ENCODE data around the gene SERINC2.
A peak's percentile ranks its signal among the peaks of the same experiment; 100 is the strongest.
"Not testable (repeated sequence)": the region's sequence is repeated elsewhere in the genome, so short reads cannot be mapped to it uniquely, and the experiment has no call there.

Gene SERINC2

DNA sequence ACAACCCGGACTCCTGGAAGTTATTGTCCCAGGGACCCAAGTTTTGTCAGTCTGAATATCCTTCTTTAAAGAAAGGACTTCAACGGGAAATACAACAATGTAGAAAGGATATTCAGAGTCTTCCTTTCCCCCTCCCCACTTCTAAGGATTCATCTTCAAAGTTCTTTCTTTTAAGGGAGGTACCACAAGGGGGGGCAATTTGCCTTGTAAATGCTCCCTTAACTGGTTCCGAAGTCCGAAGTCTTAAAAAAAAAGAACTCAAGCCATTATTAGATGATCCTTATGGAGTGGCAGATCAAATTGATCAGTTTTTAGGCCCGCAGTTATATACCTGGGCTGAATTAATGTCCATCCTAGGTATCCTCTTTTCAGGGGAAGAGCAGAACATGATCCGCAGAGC is 47.0 kb downstream of the SERINC2 start:
- no peak for DNase-seq (ENCODE audit: low read depth in 2 of 3, low spot score in 1 of 3)

DNA sequence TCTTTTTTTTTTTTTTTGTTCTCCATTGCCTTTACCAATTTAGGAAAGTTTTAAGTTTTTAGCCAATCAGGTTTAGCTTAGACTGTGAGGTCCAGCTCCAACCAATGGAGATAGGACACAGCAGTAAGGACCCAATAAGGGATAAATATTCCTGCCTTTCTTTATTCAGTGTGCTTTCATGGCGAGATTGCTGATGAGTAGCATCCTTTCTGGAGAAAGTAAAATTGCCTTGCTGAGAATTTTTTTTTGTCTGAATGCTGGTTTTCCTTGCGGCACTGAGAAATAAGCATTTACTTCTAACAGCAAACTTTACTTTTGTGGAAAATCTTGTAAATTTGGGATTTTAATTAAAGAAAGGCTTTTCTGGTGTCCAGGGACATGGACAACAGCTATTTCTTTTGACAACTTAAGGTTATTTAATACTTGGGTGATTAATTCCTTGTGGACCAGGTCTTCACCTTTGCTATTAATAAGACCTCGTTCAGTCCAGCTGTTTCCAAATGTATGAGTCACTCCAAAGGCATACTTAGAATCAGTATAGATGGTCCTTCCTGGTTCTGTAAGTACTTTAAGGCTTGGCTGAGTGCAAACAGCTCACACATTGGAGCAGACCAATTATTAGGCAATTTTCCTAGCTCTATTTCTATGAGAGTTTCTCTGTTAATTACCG is 54.1 kb downstream of the SERINC2 start:
- no peak for DNase-seq (ENCODE audit: low read depth in 2 of 3, low spot score in 1 of 3)

DNA sequence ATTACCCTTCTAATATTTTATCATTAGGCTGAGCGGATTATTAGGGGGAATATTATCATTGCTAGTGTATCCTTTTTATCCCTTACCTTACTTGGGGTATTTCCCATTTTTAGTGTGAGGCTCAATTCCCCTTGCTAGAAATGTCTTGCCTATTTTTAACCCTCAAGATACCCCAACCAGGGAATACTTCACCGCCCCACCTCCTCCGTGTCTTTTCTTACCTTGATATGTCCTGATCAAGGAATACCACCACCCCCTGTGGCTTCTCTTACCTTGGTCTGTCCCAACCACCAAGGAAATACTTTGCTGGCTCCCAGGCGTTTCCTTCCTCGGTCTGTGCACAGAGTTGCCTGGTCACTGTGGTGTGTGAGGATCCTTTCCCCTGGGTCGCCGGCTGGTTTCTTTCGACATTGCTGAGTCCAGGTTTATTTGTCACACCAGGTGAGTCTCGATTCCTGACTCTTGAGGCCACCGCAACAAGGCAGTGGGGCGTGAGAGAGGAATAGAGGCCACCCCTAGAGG is 57.8 kb downstream of the SERINC2 start:
- no peak for DNase-seq (ENCODE audit: low read depth in 2 of 3, low spot score in 1 of 3)

DNA sequence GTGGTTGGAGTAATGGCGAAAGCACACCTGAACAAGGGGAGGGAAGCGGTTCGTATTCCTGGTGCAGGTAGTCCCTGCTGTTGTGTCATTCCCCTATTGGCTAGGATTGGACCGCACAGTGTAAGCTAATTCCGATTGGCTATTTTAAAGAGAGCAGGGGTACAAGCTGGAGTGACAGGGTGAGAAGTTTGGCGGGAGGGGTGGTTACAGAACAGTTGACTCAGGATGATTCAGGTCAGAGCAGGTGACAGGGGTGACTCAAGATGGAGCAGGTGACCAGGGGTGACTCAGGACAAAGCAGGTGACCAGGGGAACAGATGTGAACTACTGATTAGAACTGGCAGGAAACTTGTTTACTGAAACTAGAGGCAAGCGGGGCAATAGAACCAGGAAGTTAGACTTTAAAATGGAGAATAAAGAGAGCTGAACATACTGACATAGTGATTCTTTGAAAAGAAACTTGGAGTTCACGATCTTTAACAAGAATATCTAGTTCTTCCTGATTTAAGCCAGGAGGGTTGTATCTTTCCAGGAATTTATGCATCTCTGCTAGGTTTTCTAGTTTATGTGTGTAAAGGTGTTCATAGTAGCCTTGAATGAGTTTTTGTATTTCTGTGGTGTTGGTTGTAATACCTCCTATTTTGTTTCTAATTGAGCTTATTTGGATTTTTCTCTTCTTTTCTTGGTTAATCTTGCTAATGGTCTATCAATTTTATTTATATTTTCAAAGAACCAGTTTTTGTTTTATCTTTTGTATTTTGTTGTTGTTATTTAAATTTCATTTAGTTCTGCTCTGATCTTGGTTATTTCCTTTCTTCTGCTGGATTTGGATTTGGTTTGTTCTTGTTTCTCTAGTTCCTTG is 58.7 kb downstream of the SERINC2 start:
- DNase-seq (ENCODE audit: low read depth in 2 of 3, low spot score in 1 of 3): peak in 1 of 3 donors; percentile 2

DNA sequence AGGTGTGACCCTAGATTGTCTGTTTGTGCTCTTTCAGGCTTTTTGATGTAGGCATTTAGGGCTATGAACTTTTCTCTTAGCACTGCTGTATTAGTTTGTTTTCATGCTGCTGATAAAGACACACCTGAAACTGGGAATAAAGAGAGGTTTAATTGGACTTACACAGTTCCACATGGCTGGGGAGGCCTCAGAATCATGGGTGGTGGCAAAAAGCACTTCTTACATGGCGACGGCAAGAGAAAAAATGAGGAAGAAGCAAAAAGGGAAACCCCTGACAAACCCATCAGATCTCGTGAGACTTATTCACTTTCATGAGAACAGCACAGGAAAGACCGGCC is 59.3 kb downstream of the SERINC2 start:
- DNase-seq (ENCODE audit: low read depth in 2 of 3, low spot score in 1 of 3): not testable (repeated sequence)

DNA sequence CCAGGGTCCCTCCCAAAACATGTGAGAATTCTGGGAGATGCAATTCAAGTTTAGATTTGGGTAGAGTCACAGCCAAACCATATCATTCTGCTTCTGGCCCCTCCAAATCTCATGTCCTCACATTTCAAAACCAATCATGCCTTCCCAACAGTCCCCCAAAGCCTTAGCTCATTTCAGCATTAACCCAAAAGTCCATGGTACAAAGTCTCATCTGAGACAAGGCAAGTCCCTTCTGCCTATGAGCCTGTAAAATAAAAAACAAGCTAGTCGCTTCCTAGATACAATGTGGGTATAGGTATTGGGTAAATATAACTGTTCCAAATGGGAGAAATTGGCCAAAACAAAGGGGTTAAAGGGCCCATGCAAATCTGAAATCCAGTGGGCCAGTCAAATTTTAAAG is 59.7 kb downstream of the SERINC2 start:
- DNase-seq (ENCODE audit: low read depth in 2 of 3, low spot score in 1 of 3): not testable (repeated sequence)

DNA sequence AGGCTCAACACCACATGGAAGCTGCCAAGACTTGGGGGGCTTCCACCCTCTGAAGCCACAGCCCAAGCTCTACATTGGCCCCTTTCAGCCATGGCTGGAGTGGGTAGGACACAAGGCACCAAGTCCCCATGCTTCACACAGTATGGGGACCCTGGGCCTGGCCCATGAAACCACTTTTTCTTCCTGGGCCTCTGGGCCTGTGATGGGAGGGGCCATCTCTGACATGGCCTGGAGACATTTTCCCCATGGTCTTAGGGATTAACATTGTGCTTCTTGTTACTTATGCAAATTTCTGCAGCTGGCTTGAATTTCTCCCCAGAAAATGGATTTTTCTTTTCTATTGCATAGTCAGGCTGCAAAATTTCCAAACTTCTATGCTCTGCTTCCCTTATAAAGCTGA is 60.5 kb downstream of the SERINC2 start:
- DNase-seq (ENCODE audit: low read depth in 2 of 3, low spot score in 1 of 3): not testable (repeated sequence)

DNA sequence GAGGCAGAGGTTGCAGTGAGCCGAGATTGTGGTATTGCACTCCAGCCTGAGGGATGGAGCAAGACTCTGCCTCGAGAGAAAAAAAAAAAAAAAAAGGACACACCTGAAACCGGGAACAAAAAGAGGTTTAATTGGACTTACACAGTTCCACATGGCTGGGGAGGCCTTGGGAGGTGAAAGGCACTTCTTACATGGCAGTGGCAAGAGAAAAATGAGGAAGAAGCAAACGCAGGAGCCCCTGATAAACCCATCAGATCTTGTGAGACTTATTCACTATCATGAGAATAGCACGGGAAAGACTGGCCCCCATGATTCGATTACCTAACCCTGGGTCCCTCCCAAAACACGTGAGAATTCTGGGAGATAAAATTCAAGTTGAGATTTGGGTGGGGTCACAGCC is 61.6 kb downstream of the SERINC2 start:
- not testable (repeated sequence) for DNase-seq (ENCODE audit: low read depth in 2 of 3, low spot score in 1 of 3)

DNA sequence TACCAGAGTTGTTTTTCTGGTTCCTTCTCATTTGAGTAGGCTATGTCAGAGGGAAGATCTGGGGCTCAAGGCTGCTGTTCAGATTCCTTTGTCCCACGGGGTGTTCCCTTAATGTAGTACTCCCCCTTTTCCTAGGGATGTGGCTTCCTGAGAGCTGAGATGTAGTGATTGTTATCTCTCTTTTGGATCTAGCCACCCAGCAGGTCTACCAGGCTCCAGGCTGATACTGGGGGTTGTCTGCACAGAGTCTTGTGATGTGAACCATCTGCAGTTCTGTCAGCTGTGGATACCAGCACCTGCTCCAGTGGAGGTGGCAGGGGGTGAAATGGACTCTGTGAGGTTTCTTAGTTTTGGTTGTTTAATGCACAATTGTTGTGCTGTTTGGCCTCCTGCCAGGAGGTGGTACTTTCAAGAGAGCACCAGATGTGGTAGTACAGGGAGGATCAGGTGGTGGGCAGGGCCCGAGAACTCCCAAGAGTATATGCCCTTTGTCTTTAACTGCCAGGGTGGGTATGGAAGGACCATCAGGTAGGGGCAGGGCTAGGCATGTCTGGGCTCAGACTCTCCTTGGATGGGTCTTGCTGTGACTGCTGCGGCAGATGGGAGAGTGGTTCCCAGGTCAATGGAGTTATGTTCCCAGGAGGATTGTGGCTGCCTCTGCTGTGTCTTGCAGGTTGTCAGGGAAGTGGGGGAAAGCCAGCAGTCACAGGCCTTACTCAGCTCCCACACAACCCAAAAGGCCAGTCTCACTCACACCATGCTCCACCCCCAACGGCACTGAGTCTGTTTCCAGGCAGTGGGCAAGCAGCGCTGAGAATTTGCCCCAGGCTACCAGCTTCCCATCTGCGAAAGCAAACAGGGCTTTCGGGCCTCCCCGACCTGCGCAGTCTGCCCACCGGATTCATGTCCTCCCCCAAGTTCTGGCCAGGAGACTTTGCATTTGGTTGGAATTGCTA is 64.2 kb downstream of the SERINC2 start:
- no peak for DNase-seq (ENCODE audit: low read depth in 2 of 3, low spot score in 1 of 3)

DNA sequence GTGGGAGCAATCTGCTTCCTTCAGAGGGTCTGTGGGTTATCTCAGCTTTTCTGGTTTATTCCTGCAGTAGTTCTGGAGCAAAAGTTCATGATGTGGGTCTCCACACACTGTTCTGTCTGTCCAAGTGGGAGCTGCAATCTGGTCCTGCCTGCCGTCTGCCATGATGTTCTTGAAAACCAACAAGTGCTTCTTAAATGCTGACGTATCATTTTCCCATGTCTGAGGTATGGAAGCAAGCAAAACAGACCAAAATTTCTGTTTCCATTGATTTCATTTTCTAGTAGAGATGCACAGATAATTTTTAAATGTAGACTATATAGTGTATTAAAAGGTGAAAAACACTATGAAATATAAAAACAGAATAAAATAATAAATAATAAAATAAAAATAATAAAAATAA is 65.2 kb downstream of the SERINC2 start:
- DNase-seq (ENCODE audit: low read depth in 2 of 3, low spot score in 1 of 3): no peak

DNA sequence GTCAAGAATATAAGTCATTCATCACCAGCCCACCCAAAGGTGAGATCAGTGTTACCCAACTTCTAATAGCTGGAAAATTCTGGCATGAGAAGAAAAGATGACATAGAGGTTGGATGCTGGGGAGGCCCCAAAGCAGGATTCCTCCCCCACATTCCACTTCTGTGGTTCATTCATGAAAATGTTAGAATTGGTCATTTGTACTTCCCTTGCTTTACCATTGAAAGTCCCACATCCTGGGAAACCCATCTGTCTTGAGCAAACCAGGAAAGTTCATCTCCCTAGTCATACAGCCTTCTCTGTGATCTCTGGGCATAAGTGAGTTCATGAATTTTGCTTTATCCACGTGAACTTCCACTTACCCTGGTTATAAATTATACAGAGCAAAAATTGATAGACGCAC is 66.8 kb downstream of the SERINC2 start:
- no peak for DNase-seq (ENCODE audit: low read depth in 2 of 3, low spot score in 1 of 3)

DNA sequence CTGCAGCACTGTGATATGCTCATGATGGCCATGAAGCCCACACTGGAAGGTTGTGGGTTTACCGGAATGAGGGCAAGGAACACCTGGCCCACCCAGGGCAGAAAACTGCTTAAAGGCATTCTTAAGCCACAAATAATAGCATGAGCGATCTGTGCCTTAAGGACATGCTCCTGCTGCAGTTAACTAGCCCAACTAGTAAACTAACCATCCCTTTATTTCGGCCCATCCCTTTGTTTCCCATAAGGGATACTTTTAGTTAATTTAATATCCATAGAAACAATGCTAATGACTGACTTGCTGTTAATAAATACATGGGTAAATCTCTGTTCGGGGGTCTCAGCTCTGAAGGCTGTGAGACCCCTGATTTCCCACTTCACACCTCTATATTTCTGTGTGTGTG is 67.4 kb downstream of the SERINC2 start:
- DNase-seq (ENCODE audit: low read depth in 2 of 3, low spot score in 1 of 3): not testable (repeated sequence)

DNA sequence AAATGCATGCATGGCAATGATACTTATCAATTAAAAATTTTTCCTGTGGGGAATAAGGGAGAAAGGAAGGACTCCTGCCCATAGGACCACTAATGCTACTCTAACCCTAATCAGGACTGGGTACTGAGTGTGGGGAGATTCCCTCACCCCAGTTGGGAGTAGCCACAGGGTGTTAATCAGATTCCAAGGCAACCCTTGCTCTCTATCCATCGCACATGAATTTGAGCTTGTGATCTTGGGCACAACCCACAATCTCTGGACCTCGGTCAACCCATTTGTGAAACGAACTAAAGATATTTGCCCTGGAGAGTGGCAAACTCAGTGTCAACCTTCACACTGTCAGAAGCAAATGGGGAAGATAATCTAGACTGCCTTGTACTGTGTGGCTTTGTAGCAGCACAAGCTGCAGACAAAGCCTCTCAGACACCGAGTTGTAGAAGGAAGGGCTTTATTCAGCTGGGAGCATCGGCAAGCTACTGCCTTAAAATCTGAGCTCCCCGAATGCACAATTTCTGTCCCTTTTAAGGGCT is 69.5 kb downstream of the SERINC2 start:
- DNase-seq (ENCODE audit: low read depth in 2 of 3, low spot score in 1 of 3): no peak

DNA sequence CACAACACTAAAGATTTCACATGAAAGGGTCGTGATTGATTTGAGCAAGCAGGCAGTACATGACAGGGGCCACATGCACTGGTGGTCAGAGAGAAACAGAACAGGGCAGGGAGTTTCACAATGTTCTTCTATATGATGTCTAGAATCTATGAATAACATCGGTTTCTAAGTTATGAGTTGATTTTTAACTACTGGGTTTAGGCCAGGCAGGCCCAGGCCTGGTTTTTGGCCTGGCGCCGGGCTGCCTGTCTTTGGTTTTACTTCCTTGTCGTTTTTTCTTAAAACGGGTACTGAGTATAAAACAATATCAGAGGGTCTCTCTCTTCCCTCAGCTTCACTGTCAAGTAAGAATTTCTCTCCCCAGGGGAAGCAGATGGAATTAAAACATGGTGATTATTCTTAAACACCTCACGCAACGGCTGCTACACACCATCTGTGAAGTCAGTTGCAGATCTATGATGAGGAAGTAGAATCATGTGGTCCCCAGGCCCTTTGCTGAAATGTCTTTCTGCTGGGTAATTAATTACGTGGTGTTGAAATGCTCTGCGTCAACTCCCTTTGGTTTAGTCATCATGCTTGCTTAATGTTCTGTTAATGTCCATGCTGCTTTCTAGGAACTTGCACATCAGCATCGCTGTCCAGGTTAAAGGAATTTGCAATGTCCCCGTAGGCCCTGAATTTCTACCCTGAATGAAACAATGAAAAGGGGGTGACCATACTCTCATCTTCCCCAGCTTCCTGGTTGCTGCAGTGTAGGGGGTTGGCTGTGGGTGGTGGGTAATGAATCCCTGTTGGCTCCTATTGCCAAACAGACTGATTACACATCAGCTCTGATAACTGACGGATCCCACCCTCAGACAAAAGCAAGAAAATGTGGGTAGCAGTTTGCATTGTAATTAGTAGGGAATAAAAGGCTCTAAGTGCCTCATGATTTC is 70.3 kb downstream of the SERINC2 start:
- DNase-seq (ENCODE audit: low read depth in 2 of 3, low spot score in 1 of 3): no peak
